Vagina (tissue), 2 donors: ENCODE results near the gene ZBTB5.

Experiments used
- POLR2A ChIP-seq, 2 donors: fragments of 450-650 bp; IDR thresholded peaks; one replicate each; pipeline ENCODE4 v1.6.1; 2017; ENCODE audit warnings: antibody characterized with exemption in 2 of 2, mild to moderate bottlenecking in 2 of 2, moderate library complexity in 2 of 2
- POLR2AphosphoS5 ChIP-seq, 2 donors: sonication (generic); formaldehyde crosslinking; IDR thresholded peaks; one replicate each; pipeline ENCODE4 v1.9.0; 2017; ENCODE audit warnings: antibody characterized with exemption in 2 of 2, mild to moderate bottlenecking in 2 of 2, low read depth in 1 of 2; ENCODE audit not compliant: insufficient read depth in 1 of 2
- TF ChIP-seq, protein P1 (sequence below), 3 experiments: fragments of 450-650 bp in 2 of 3; fragments of 200-600 bp in 1 of 3; sonication (generic) in 1 of 3; IDR thresholded peaks; one replicate each; pipeline ENCODE4 v1.5.1; 2017 to 2019; ENCODE audit warnings: antibody characterized with exemption in 3 of 3, mild to moderate bottlenecking in 2 of 3, moderate library complexity in 2 of 3

DNA sequence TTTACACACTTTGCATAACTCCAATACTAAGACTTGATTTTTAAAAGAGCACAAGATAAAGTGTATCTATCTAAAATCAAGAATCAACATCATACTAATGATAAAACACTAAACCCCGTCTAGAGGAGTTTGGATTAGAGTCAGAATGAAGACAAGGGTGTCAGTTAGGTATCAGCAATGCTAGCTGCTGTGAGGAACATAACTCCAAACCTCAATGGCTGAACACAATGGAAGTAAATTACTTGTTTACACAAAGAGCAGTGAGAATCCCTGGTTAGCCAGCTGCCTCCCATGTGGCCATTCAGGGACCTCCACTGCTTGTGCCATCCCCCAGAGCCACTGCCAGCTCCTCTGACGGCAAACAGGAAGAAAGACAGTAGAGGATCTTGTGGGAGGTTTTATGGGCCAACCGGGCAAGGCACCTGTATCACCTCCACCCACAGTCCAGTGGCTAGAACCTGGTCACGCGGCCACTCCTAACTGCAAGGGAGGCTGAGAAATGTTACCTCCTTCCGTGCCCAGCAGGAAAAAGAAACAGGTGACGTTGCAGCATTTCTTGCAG, 66.7 kb downstream of the ZBTB5 start:
- TF ChIP-seq, protein P1, sequence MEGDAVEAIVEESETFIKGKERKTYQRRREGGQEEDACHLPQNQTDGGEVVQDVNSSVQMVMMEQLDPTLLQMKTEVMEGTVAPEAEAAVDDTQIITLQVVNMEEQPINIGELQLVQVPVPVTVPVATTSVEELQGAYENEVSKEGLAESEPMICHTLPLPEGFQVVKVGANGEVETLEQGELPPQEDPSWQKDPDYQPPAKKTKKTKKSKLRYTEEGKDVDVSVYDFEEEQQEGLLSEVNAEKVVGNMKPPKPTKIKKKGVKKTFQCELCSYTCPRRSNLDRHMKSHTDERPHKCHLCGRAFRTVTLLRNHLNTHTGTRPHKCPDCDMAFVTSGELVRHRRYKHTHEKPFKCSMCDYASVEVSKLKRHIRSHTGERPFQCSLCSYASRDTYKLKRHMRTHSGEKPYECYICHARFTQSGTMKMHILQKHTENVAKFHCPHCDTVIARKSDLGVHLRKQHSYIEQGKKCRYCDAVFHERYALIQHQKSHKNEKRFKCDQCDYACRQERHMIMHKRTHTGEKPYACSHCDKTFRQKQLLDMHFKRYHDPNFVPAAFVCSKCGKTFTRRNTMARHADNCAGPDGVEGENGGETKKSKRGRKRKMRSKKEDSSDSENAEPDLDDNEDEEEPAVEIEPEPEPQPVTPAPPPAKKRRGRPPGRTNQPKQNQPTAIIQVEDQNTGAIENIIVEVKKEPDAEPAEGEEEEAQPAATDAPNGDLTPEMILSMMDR (IDR thresholded peaks at IDR 0.05) = no peak
- TF ChIP-seq POLR2AphosphoS5 (IDR thresholded peaks at IDR 0.05; ENCODE audit: insufficient read depth in 1 of 2, low read depth in 1 of 2) (no peak), POLR2A (IDR thresholded peaks at IDR 0.05) (no peak)
